HCT116 (cell line): ENCODE results near the gene TLCD5.

Source experiments
- SIN3A ChIP-seq: IDR thresholded peaks from 2 replicates; pipeline ENCODE4 v1.6.1; 2012; ENCODE audit warnings: low read depth
- TF ChIP-seq, protein P1 (sequence below), 3 experiments: fragments of 200-600 bp in 1 of 3; sonication (generic) in 1 of 3; IDR thresholded peaks in 2 of 3; conservative IDR thresholded peaks in 1 of 3; 2 replicates each; pipeline ENCODE4 v1.5.1; 2012 to 2017; ENCODE audit warnings: low read depth in 2 of 3, low read length in 2 of 3, antibody characterized with exemption in 1 of 3, borderline replicate concordance in 1 of 3, control low read depth in 1 of 3, mild to moderate bottlenecking in 1 of 3, mixed read lengths in 1 of 3, mixed run types in 1 of 3, moderate library complexity in 1 of 3; ENCODE audit not compliant: insufficient read depth in 1 of 3

- TF ChIP-seq SIN3A: no peak
- TF ChIP-seq, protein P1, sequence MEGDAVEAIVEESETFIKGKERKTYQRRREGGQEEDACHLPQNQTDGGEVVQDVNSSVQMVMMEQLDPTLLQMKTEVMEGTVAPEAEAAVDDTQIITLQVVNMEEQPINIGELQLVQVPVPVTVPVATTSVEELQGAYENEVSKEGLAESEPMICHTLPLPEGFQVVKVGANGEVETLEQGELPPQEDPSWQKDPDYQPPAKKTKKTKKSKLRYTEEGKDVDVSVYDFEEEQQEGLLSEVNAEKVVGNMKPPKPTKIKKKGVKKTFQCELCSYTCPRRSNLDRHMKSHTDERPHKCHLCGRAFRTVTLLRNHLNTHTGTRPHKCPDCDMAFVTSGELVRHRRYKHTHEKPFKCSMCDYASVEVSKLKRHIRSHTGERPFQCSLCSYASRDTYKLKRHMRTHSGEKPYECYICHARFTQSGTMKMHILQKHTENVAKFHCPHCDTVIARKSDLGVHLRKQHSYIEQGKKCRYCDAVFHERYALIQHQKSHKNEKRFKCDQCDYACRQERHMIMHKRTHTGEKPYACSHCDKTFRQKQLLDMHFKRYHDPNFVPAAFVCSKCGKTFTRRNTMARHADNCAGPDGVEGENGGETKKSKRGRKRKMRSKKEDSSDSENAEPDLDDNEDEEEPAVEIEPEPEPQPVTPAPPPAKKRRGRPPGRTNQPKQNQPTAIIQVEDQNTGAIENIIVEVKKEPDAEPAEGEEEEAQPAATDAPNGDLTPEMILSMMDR (IDR thresholded peaks at IDR 0.05 in 2 of 3, conservative IDR thresholded peaks at IDR 0.05 in 1 of 3; ENCODE audit: borderline replicate concordance in 1 of 3, insufficient read depth in 1 of 3, low read depth in 2 of 3, low read length in 2 of 3): no peak
These were observed 37.1 kb upstream of the TLCD5 start for GRCh38 chr11:120288021-120288420.
